SK-N-SH treated with all-trans-retinoic acid at 6 μM for 48 hours (cell line): Measurements from ENCODE around the gene HDAC4.

Source experiments
- ATAC-seq: fragments of 200-7000 bp; cut with Tn5 transposase; 3 replicates; pipeline ENCODE4 v1.9.1; 2020; ENCODE audit warnings: mild to moderate bottlenecking, moderate library complexity
- ARNTL ChIP-seq: fragments of 450-650 bp; formaldehyde crosslinking; IDR thresholded peaks from 2 replicates; pipeline ENCODE4 v1.5.0; 2020; ENCODE audit warnings: low read depth, mild to moderate bottlenecking, moderate library complexity, borderline replicate concordance
- BACH2 ChIP-seq: fragments of 250-450 bp; sonication (Bioruptor Pico); IDR thresholded peaks from 2 replicates; pipeline ENCODE4 v1.9.0; 2021; ENCODE audit warnings: mild to moderate bottlenecking, borderline replicate concordance
- CREB5 ChIP-seq: fragments of 250-450 bp; sonication (Bioruptor Pico); IDR thresholded peaks from 2 replicates; pipeline ENCODE4 v1.5.1; 2020; ENCODE audit warnings: low read depth, mild to moderate bottlenecking, moderate library complexity
- CSDC2 ChIP-seq: fragments of 250-450 bp; sonication (Bioruptor Pico); IDR thresholded peaks from 2 replicates; pipeline ENCODE4 v1.5.0; 2020; ENCODE audit warnings: mild to moderate bottlenecking, moderate library complexity
- ESRRG ChIP-seq: fragments of 250-450 bp; sonication (Bioruptor Pico); IDR thresholded peaks from 2 replicates; pipeline ENCODE4 v1.6.1; 2021; ENCODE audit warnings: mild to moderate bottlenecking
- GLIS3 ChIP-seq: fragments of 250-450 bp; sonication (Bioruptor Pico); IDR thresholded peaks from 2 replicates; pipeline ENCODE4 v1.5.0; 2020; ENCODE audit warnings: mild to moderate bottlenecking, moderate library complexity
- ISL1 ChIP-seq: fragments of 250-450 bp; sonication (Bioruptor Pico); IDR thresholded peaks from 2 replicates; pipeline ENCODE4 v2.1.2; 2022; ENCODE audit warnings: mild to moderate bottlenecking, moderate library complexity
- PPARA ChIP-seq: fragments of 250-450 bp; sonication (Bioruptor Pico); IDR thresholded peaks from 2 replicates; pipeline ENCODE4 v1.5.0; 2020; ENCODE audit warnings: mild to moderate bottlenecking, borderline replicate concordance
- RARB ChIP-seq: fragments of 250-450 bp; sonication (Bioruptor Pico); IDR thresholded peaks from 2 replicates; pipeline ENCODE4 v1.8.0; 2021; ENCODE audit warnings: mild to moderate bottlenecking, moderate library complexity
- SNAI2 ChIP-seq: fragments of 250-450 bp; sonication (Bioruptor Pico); IDR thresholded peaks from 2 replicates; pipeline ENCODE4 v1.5.0; 2020; ENCODE audit warnings: mild to moderate bottlenecking, moderate library complexity
- TOX ChIP-seq: fragments of 250-450 bp; sonication (Bioruptor Pico); IDR thresholded peaks from 2 replicates; pipeline ENCODE4 v1.8.0; 2021; ENCODE audit warnings: mild to moderate bottlenecking, moderate library complexity, borderline replicate concordance
- ZFP3 ChIP-seq: fragments of 250-450 bp; sonication (Bioruptor Pico); IDR thresholded peaks from 2 replicates; pipeline ENCODE4 v1.5.0; 2020; ENCODE audit warnings: mild to moderate bottlenecking, moderate library complexity
- ZFP30 ChIP-seq: fragments of 450-650 bp; formaldehyde crosslinking; IDR thresholded peaks from 2 replicates; pipeline ENCODE4 v1.5.0; 2022; ENCODE audit warnings: mild to moderate bottlenecking, moderate library complexity
- ZNF565 ChIP-seq: fragments of 450-650 bp; formaldehyde crosslinking; conservative IDR thresholded peaks from 2 replicates; pipeline ENCODE4 v1.5.0; 2020; ENCODE audit warnings: low read depth, mild to moderate bottlenecking, moderate library complexity
- ZNF70 ChIP-seq: fragments of 450-650 bp; formaldehyde crosslinking; IDR thresholded peaks from 2 replicates; pipeline ENCODE4 v1.5.0; 2020; ENCODE audit warnings: mild to moderate bottlenecking, moderate library complexity
- TF ChIP-seq, protein P1 (sequence below): fragments of 250-450 bp; sonication (Bioruptor Pico); IDR thresholded peaks from 2 replicates; pipeline ENCODE4 v1.8.0; 2020; ENCODE audit warnings: mild to moderate bottlenecking, moderate library complexity, borderline replicate concordance
- TF ChIP-seq, protein P2 (sequence below): fragments of 250-450 bp; sonication (Bioruptor Pico); IDR thresholded peaks from 2 replicates; pipeline ENCODE4 v1.5.0; 2020; ENCODE audit warnings: mild to moderate bottlenecking, moderate library complexity
- TF ChIP-seq, protein P3 (sequence below): fragments of 250-450 bp; sonication (Bioruptor Pico); IDR thresholded peaks from 2 replicates; pipeline ENCODE4 v1.5.1; 2021; ENCODE audit warnings: mild to moderate bottlenecking, moderate library complexity

Gene HDAC4

DNA sequence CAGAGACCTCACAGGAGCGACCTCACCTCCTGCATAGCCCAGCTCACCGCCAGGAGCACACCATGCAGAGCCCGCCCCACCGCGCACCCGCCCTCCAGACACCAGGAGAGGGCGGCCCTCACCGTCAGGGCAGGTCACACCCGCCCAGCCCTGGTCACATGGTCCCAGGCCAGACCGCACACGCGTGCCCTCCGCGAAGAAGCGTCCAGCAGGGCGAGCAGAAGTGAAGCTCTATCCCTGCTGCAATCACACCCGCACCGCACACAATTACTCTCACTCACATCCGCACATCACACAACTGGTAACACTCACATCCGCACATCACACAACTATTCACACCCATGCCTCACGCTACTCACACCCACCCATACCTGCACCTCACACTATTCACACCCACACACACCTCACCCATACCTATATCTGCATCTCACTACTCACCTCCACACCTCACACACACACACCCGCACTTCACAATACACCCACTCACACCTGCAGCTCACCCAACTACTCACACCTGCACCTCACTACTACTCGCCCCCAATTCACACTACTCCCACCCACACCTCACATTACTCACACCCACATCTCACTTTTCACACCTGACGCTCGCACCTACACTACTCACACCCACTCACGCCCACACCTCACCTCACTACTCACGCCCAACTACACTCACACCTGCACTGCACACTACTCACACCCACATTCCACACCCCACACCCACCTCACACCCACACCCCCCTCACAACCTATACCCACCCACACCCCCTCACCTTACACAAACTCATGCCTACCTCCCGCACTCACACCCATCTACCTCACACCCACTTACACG lies 242.0 kb downstream of the HDAC4 start:
- no peak for ATAC-seq

GRCh38 chr2:239157771-239158170 lies 243.0 kb downstream of the HDAC4 start:
- ATAC-seq: no peak
- TF ChIP-seq, protein P1, sequence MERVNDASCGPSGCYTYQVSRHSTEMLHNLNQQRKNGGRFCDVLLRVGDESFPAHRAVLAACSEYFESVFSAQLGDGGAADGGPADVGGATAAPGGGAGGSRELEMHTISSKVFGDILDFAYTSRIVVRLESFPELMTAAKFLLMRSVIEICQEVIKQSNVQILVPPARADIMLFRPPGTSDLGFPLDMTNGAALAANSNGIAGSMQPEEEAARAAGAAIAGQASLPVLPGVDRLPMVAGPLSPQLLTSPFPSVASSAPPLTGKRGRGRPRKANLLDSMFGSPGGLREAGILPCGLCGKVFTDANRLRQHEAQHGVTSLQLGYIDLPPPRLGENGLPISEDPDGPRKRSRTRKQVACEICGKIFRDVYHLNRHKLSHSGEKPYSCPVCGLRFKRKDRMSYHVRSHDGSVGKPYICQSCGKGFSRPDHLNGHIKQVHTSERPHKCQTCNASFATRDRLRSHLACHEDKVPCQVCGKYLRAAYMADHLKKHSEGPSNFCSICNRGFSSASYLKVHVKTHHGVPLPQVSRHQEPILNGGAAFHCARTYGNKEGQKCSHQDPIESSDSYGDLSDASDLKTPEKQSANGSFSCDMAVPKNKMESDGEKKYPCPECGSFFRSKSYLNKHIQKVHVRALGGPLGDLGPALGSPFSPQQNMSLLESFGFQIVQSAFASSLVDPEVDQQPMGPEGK (CRISPR knock-in tag): no peak
- TF ChIP-seq GLIS3 (CRISPR knock-in tag) (no peak), TOX (CRISPR knock-in tag) (no peak), ZNF565 (CRISPR knock-in tag) (no peak), SNAI2 (CRISPR knock-in tag) (no peak)

More for the DNA sequence above, 242.0 kb downstream of the HDAC4 start:
- TF ChIP-seq SNAI2 (CRISPR knock-in tag) (no peak), GLIS3 (CRISPR knock-in tag) (no peak), ZFP30 (CRISPR knock-in tag) (no peak), ESRRG (CRISPR knock-in tag) (no peak), ZNF70 (CRISPR knock-in tag) (no peak), CSDC2 (CRISPR knock-in tag) (no peak), BACH2 (CRISPR knock-in tag) (no peak), RARB (CRISPR knock-in tag) (no peak), ZNF565 (CRISPR knock-in tag) (no peak), ZFP3 (CRISPR knock-in tag) (no peak), CREB5 (no peak), ARNTL (CRISPR knock-in tag) (no peak), ISL1 (CRISPR knock-in tag) (no peak), TOX (CRISPR knock-in tag) (no peak), PPARA (CRISPR knock-in tag) (no peak)
- TF ChIP-seq, protein P1 (CRISPR knock-in tag): no peak
- TF ChIP-seq, protein P2, sequence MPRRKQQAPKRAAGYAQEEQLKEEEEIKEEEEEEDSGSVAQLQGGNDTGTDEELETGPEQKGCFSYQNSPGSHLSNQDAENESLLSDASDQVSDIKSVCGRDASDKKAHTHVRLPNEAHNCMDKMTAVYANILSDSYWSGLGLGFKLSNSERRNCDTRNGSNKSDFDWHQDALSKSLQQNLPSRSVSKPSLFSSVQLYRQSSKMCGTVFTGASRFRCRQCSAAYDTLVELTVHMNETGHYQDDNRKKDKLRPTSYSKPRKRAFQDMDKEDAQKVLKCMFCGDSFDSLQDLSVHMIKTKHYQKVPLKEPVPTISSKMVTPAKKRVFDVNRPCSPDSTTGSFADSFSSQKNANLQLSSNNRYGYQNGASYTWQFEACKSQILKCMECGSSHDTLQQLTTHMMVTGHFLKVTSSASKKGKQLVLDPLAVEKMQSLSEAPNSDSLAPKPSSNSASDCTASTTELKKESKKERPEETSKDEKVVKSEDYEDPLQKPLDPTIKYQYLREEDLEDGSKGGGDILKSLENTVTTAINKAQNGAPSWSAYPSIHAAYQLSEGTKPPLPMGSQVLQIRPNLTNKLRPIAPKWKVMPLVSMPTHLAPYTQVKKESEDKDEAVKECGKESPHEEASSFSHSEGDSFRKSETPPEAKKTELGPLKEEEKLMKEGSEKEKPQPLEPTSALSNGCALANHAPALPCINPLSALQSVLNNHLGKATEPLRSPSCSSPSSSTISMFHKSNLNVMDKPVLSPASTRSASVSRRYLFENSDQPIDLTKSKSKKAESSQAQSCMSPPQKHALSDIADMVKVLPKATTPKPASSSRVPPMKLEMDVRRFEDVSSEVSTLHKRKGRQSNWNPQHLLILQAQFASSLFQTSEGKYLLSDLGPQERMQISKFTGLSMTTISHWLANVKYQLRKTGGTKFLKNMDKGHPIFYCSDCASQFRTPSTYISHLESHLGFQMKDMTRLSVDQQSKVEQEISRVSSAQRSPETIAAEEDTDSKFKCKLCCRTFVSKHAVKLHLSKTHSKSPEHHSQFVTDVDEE: no peak
- TF ChIP-seq, protein P3, sequence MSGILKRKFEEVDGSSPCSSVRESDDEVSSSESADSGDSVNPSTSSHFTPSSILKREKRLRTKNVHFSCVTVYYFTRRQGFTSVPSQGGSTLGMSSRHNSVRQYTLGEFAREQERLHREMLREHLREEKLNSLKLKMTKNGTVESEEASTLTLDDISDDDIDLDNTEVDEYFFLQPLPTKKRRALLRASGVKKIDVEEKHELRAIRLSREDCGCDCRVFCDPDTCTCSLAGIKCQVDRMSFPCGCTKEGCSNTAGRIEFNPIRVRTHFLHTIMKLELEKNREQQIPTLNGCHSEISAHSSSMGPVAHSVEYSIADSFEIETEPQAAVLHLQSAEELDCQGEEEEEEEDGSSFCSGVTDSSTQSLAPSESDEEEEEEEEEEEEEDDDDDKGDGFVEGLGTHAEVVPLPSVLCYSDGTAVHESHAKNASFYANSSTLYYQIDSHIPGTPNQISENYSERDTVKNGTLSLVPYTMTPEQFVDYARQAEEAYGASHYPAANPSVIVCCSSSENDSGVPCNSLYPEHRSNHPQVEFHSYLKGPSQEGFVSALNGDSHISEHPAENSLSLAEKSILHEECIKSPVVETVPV (CRISPR knock-in tag): no peak

- ATAC-seq: no peak
- TF ChIP-seq, protein P2: no peak
- TF ChIP-seq CREB5 (no peak), ZFP3 (CRISPR knock-in tag) (no peak), PPARA (CRISPR knock-in tag) (no peak)
- TF ChIP-seq, protein P1 (CRISPR knock-in tag): no peak
Observed at GRCh38 chr2:239157269-239157668, 243.6 kb downstream of the HDAC4 start.
